Measurements from ENCODE around the gene HIC2. TPM values are rescaled to one million over a fixed set of nuclear protein-coding genes. Genes with fewer than 3 reads are reported as not detected.
"Not testable (repeated sequence)": the region's sequence is repeated elsewhere in the genome, so short reads cannot be mapped to it uniquely, and the experiment has no call there.

Gene HIC2
- total and polyA plus RNA-seq, 10 of the 15 experiments (the other 5 are each of a cell fraction or from before 2014, with no cell fraction given): 0.11 to 5.0 (median 1.4) TPM

GRCh38 chr22:21383701-21384467, 33.3 kb upstream of the HIC2 start, which contains the start of gene RIMBP3B:
TSS of gene RIMBP3B (plus strand) at chr22:21383751. CDS start at chr22:21383859, 108 bp downstream.
- H3K27me3 ChIP-seq (replicated peaks in 1 of 2; ENCODE audit: control insufficient read depth in 2 of 2, insufficient read depth in 2 of 2, low read length in 1 of 2); H3K79me2 ChIP-seq (ENCODE audit: control insufficient read depth, insufficient read depth, low read length); DNase-seq (ENCODE audit: low read depth, low spot score); H2AFZ ChIP-seq (ENCODE audit: control insufficient read depth, low read depth, low read length); H4K20me1 ChIP-seq (ENCODE audit: control insufficient read depth, insufficient read depth); H3K36me3 ChIP-seq (ENCODE audit: control insufficient read depth in 2 of 2, insufficient read depth in 2 of 2, low read length in 1 of 2); POLR2A ChIA-PET; H3K4me1 ChIP-seq (ENCODE audit: control insufficient read depth, insufficient read depth, low read length); H3K27ac ChIP-seq (ENCODE audit: control insufficient read depth, insufficient read depth); H3K4me2 ChIP-seq (ENCODE audit: control insufficient read depth, insufficient read depth); H3K4me3 ChIP-seq; CTCF ChIA-PET; intact Hi-C loops (cut with micrococcal nuclease; ENCODE audit: unreplicated experiment); BruUV-seq (replicated peaks); in situ Hi-C loops (cut with MboI); SMC1A ChIA-PET (ENCODE audit: uncharacterized antibody, unreplicated experiment); RAD21 ChIA-PET (ENCODE audit: unreplicated experiment); H3K9me3 ChIP-seq (replicated peaks; ENCODE audit: control insufficient read depth, insufficient read depth, low read length); H3K9ac ChIP-seq (ENCODE audit: control insufficient read depth, insufficient read depth, low read length); FAIRE-seq: not testable (repeated sequence)
- WGBS (ENCODE audit: insufficient coverage, insufficient replicate concordance, low lambda C conversion rate, missing lambda C conversion rate): no CpG with 5 or more reads among the region's 91 CpGs
- peak; percentile 93 for ATAC-seq

GRCh38 chr22:21384468-21385357, 32.5 kb upstream of the HIC2 start:
- peak; percentile 80 for ATAC-seq
- H3K36me3 ChIP-seq (ENCODE audit: control insufficient read depth in 2 of 2, insufficient read depth in 2 of 2, low read length in 1 of 2); intact Hi-C loops (cut with micrococcal nuclease; ENCODE audit: unreplicated experiment); POLR2A ChIA-PET; H3K4me1 ChIP-seq (ENCODE audit: control insufficient read depth, insufficient read depth, low read length); H3K9me3 ChIP-seq (replicated peaks; ENCODE audit: control insufficient read depth, insufficient read depth, low read length); DNase-seq (ENCODE audit: low read depth, low spot score); H3K9ac ChIP-seq (ENCODE audit: control insufficient read depth, insufficient read depth, low read length); CTCF ChIA-PET; RAD21 ChIA-PET (ENCODE audit: unreplicated experiment); H2AFZ ChIP-seq (ENCODE audit: control insufficient read depth, low read depth, low read length); H4K20me1 ChIP-seq (ENCODE audit: control insufficient read depth, insufficient read depth); H3K27me3 ChIP-seq (replicated peaks in 1 of 2; ENCODE audit: control insufficient read depth in 2 of 2, insufficient read depth in 2 of 2, low read length in 1 of 2); in situ Hi-C loops (cut with MboI); SMC1A ChIA-PET (ENCODE audit: uncharacterized antibody, unreplicated experiment); FAIRE-seq; BruUV-seq (replicated peaks); H3K79me2 ChIP-seq (ENCODE audit: control insufficient read depth, insufficient read depth, low read length); H3K27ac ChIP-seq (ENCODE audit: control insufficient read depth, insufficient read depth); H3K4me2 ChIP-seq (ENCODE audit: control insufficient read depth, insufficient read depth); H3K4me3 ChIP-seq: not testable (repeated sequence)
- WGBS (ENCODE audit: insufficient coverage, insufficient replicate concordance, low lambda C conversion rate, missing lambda C conversion rate): no CpG with 5 or more reads among the region's 79 CpGs

- not testable (repeated sequence) for DNase-seq (ENCODE audit: low read depth, low spot score)
Measured at GRCh38 chr22:21389480-21389879, 27.7 kb upstream of the HIC2 start.

GRCh38 chr22:21390013-21390412, 27.2 kb upstream of the HIC2 start:
- H3K4me3 ChIP-seq; CTCF ChIA-PET; RAD21 ChIA-PET (ENCODE audit: unreplicated experiment); H3K4me1 ChIP-seq (ENCODE audit: control insufficient read depth, insufficient read depth, low read length); POLR2A ChIA-PET; ATAC-seq; H3K79me2 ChIP-seq (ENCODE audit: control insufficient read depth, insufficient read depth, low read length); H3K9me3 ChIP-seq (replicated peaks; ENCODE audit: control insufficient read depth, insufficient read depth, low read length); SMC1A ChIA-PET (ENCODE audit: uncharacterized antibody, unreplicated experiment); H4K20me1 ChIP-seq (ENCODE audit: control insufficient read depth, insufficient read depth); FAIRE-seq; H3K27me3 ChIP-seq (replicated peaks in 1 of 2; ENCODE audit: control insufficient read depth in 2 of 2, insufficient read depth in 2 of 2, low read length in 1 of 2); intact Hi-C loops (cut with micrococcal nuclease; ENCODE audit: unreplicated experiment); BruUV-seq (replicated peaks); H2AFZ ChIP-seq (ENCODE audit: control insufficient read depth, low read depth, low read length); H3K4me2 ChIP-seq (ENCODE audit: control insufficient read depth, insufficient read depth); H3K36me3 ChIP-seq (ENCODE audit: control insufficient read depth in 2 of 2, insufficient read depth in 2 of 2, low read length in 1 of 2); H3K27ac ChIP-seq (ENCODE audit: control insufficient read depth, insufficient read depth); H3K9ac ChIP-seq (ENCODE audit: control insufficient read depth, insufficient read depth, low read length); in situ Hi-C loops (cut with MboI); DNase-seq (ENCODE audit: low read depth, low spot score): not testable (repeated sequence)
- no CpG with 5 or more reads among the region's 9 CpGs for WGBS (ENCODE audit: insufficient coverage, insufficient replicate concordance, low lambda C conversion rate, missing lambda C conversion rate)

More at GRCh38 chr22:21389480-21389879, 27.7 kb upstream of the HIC2 start:
- no CpG with 5 or more reads among the region's 7 CpGs for WGBS (ENCODE audit: insufficient coverage, insufficient replicate concordance, low lambda C conversion rate, missing lambda C conversion rate)
- RAD21 ChIA-PET (ENCODE audit: unreplicated experiment); H3K27ac ChIP-seq (ENCODE audit: control insufficient read depth, insufficient read depth); H3K27me3 ChIP-seq (replicated peaks in 1 of 2; ENCODE audit: control insufficient read depth in 2 of 2, insufficient read depth in 2 of 2, low read length in 1 of 2); H2AFZ ChIP-seq (ENCODE audit: control insufficient read depth, low read depth, low read length); H3K4me1 ChIP-seq (ENCODE audit: control insufficient read depth, insufficient read depth, low read length); H3K9me3 ChIP-seq (replicated peaks; ENCODE audit: control insufficient read depth, insufficient read depth, low read length); H3K4me3 ChIP-seq; H3K4me2 ChIP-seq (ENCODE audit: control insufficient read depth, insufficient read depth); H4K20me1 ChIP-seq (ENCODE audit: control insufficient read depth, insufficient read depth); FAIRE-seq; ATAC-seq; H3K36me3 ChIP-seq (ENCODE audit: control insufficient read depth in 2 of 2, insufficient read depth in 2 of 2, low read length in 1 of 2); CTCF ChIA-PET; H3K9ac ChIP-seq (ENCODE audit: control insufficient read depth, insufficient read depth, low read length); SMC1A ChIA-PET (ENCODE audit: uncharacterized antibody, unreplicated experiment); in situ Hi-C loops (cut with MboI); H3K79me2 ChIP-seq (ENCODE audit: control insufficient read depth, insufficient read depth, low read length); intact Hi-C loops (cut with micrococcal nuclease; ENCODE audit: unreplicated experiment); POLR2A ChIA-PET; BruUV-seq (replicated peaks): not testable (repeated sequence)

Measured in GM12878 (cell line).